HPDE6-E6E7 (cell line): Measurements from ENCODE around the gene WDR44.
"Not testable (repeated sequence)": the region's sequence is repeated elsewhere in the genome, so short reads cannot be mapped to it uniquely, and the experiment has no call there.

Experiments used
- DNase-seq: peaks from one replicate; pipeline ENCODE4 v3.0.0; 2011; ENCODE audit warnings: missing footprints; ENCODE audit errors: extremely low spot score

The WDR44 gene

GRCh38 chrX:118360429-118361125 is 14.7 kb downstream of the WDR44 start:
- no peak for DNase-seq

GRCh38 chrX:118364261-118364660 is 18.4 kb downstream of the WDR44 start:
- DNase-seq: no peak

- no peak for DNase-seq
Observed at GRCh38 chrX:118367338-118367737, 21.4 kb downstream of the WDR44 start.

GRCh38 chrX:118368398-118368797 is 22.5 kb downstream of the WDR44 start:
- no peak for DNase-seq

GRCh38 chrX:118370921-118371624 is 25.2 kb downstream of the WDR44 start:
- no peak for DNase-seq

- DNase-seq: no peak
Observed at GRCh38 chrX:118373538-118373937, 27.6 kb downstream of the WDR44 start.

- no peak for DNase-seq
Observed at GRCh38 chrX:118383120-118383519, 37.2 kb downstream of the WDR44 start.

GRCh38 chrX:118392716-118393115 is 46.8 kb downstream of the WDR44 start:
- DNase-seq: no peak

- no peak for DNase-seq
Observed at GRCh38 chrX:118396113-118396512, 50.2 kb downstream of the WDR44 start.

- no peak for DNase-seq
Observed at GRCh38 chrX:118418811-118419251, 72.9 kb downstream of the WDR44 start.

- peak; percentile 7 for DNase-seq
Observed at GRCh38 chrX:118420462-118420861, 74.6 kb downstream of the WDR44 start.

GRCh38 chrX:118423558-118423957 is 77.7 kb downstream of the WDR44 start:
- DNase-seq: no peak

- DNase-seq: no peak
Observed at GRCh38 chrX:118432799-118433198, 86.9 kb downstream of the WDR44 start.

GRCh38 chrX:118437283-118437682 is 91.4 kb downstream of the WDR44 start:
- no peak for DNase-seq

- DNase-seq: no peak
Observed at GRCh38 chrX:118448273-118448783, 102.4 kb downstream of the WDR44 start.

GRCh38 chrX:118455013-118455412 is 109.1 kb downstream of the WDR44 start:
- DNase-seq: no peak

GRCh38 chrX:118459494-118459893 is 113.6 kb downstream of the WDR44 start:
- peak; percentile 19 for DNase-seq

GRCh38 chrX:118464501-118464900 is 118.6 kb downstream of the WDR44 start:
- DNase-seq: no peak

GRCh38 chrX:118468122-118468521 is 122.2 kb downstream of the WDR44 start:
- no peak for DNase-seq

- not testable (repeated sequence) for DNase-seq
Observed at GRCh38 chrX:118470721-118471347, 124.9 kb downstream of the WDR44 start.

- DNase-seq: no peak
Observed at GRCh38 chrX:118474586-118474985, 128.7 kb downstream of the WDR44 start.

- DNase-seq: no peak
Observed at GRCh38 chrX:118475903-118476302, 130.0 kb downstream of the WDR44 start.

- DNase-seq: no peak
Observed at GRCh38 chrX:118480172-118480571, 134.3 kb downstream of the WDR44 start.
